Thymus (tissue), 11 donors: Measurements from ENCODE around the gene HARS1. TPM values are rescaled to one million over a fixed set of nuclear protein-coding genes. Genes with fewer than 3 reads are reported as not detected.
"Not testable (repeated sequence)": the region's sequence is repeated elsewhere in the genome, so short reads cannot be mapped to it uniquely, and the experiment has no call there.

Experiments used
- DNase-seq, 9 donors: peaks; one replicate each; pipeline ENCODE4 v3.0.0-alpha.2; 2013; ENCODE audit warnings: low spot score in 9 of 9, low read depth in 6 of 9, missing footprints in 1 of 9
- H3K27ac ChIP-seq, 2 donors: one replicate each; pipeline ENCODE4 v1.5.1; 2013; ENCODE audit warnings: control low read depth in 1 of 2, low read depth in 1 of 2, low read length in 1 of 2, mild to moderate bottlenecking in 1 of 2, moderate library complexity in 1 of 2
- H3K27me3 ChIP-seq, 2 donors: one replicate each; pipeline ENCODE4 v1.5.1; 2013; ENCODE audit warnings: low read length in 1 of 2; ENCODE audit not compliant: control insufficient read depth in 2 of 2, insufficient read depth in 1 of 2
- H3K36me3 ChIP-seq, 2 donors: one replicate each; pipeline ENCODE4 v1.5.1; 2013; ENCODE audit warnings: low read length in 1 of 2, mild to moderate bottlenecking in 1 of 2, moderate library complexity in 1 of 2; ENCODE audit not compliant: control insufficient read depth in 2 of 2, insufficient read depth in 2 of 2
- H3K4me1 ChIP-seq, 2 donors: one replicate each; pipeline ENCODE4 v1.5.1; 2013; ENCODE audit warnings: low read length in 2 of 2; ENCODE audit not compliant: control insufficient read depth in 2 of 2, insufficient read depth in 2 of 2
- H3K4me3 ChIP-seq, 2 donors: one replicate each; pipeline ENCODE4 v1.5.1; 2013; ENCODE audit warnings: low read length in 2 of 2, control low read depth in 1 of 2, mild to moderate bottlenecking in 1 of 2
- H3K9me3 ChIP-seq, 2 donors: one replicate each; pipeline ENCODE4 v1.5.1; 2013; ENCODE audit warnings: low read length in 1 of 2, mild to moderate bottlenecking in 1 of 2; ENCODE audit not compliant: control insufficient read depth in 2 of 2, insufficient read depth in 1 of 2
- WGBS: extraction: QIAGEN DNeasy Blood & Tissue Kit; methylation state at CpG from one replicate; pipeline ENCODE4 v1.1.7; 2013; 5-methylcytosine and 5-hydroxymethylcytosine counted together
- polyA plus RNA-seq: library from polyadenylated mRNA; stranded (reverse); fragments of 200-250 nt; gene quantifications from one replicate; pipeline ENCODE4 v1.2.3, GENCODE V29; 2013
- total RNA-seq: library from RNA; stranded (reverse); fragments of 120-200 nt; gene quantifications from one replicate; pipeline ENCODE4 v1.2.4, GENCODE V29; 2013
- donor health status: healthy.

The HARS1 gene
- total and polyA plus RNA-seq, 2 donors: 45.4 to 58.8 TPM

GRCh38 chr5:140632366-140633020, 58.7 kb downstream of the HARS1 start:
- H3K27me3 ChIP-seq: peaks cover 26 to 54% of the 10 kb centered on the region in 2 donors
- peaks cover 0 to 2% of the 10 kb centered on the region in 2 donors for H3K9me3 ChIP-seq
- 3% methylated on average over 51 of the region's 51 CpGs for WGBS
- peak overlapping the region; percentile 29 to 55 for H3K4me3 ChIP-seq
- H3K27ac ChIP-seq: peak overlapping the region in 1 of 2 donors; percentile 13
- DNase-seq: peak in 3 of 9 donors; percentile 18 to 46 (median 35)
- no peaks in the 10 kb centered on the region for H3K36me3 ChIP-seq
- peaks cover 11 to 17% of the 10 kb centered on the region in 2 donors for H3K4me1 ChIP-seq

GRCh38 chr5:140631831-140632365, 59.3 kb downstream of the HARS1 start:
- Histone ChIP-seq H3K27me3 (peaks cover 26 to 53% of the 10 kb centered on the region in 2 donors), H3K4me1 (peaks cover 11 to 17% of the 10 kb centered on the region in 2 donors), H3K4me3 (peak overlapping the region; percentile 29 to 55), H3K27ac (peak overlapping the region in 1 of 2 donors; percentile 42), H3K36me3 (no peaks in the 10 kb centered on the region), H3K9me3 (peaks cover 0 to 2% of the 10 kb centered on the region in 2 donors)
- 10% methylated on average over 36 of the region's 36 CpGs for WGBS
- peak in 3 of 9 donors; percentile 11 to 61 (median 26) for DNase-seq

- Histone ChIP-seq H3K4me3 (no peak overlapping the region), H3K27me3 (peaks cover 26 to 51% of the 10 kb centered on the region in 2 donors), H3K9me3 (peaks cover 0 to 2% of the 10 kb centered on the region in 2 donors), H3K36me3 (no peaks in the 10 kb centered on the region), H3K27ac (no peak overlapping the region), H3K4me1 (peaks cover 11 to 17% of the 10 kb centered on the region in 2 donors)
- WGBS: 96% methylated on average over 4 of the region's 4 CpGs
- no peak for DNase-seq
Observed at GRCh38 chr5:140631036-140631417, 60.1 kb downstream of the HARS1 start.

GRCh38 chr5:140630292-140631035, 60.7 kb downstream of the HARS1 start:
- Histone ChIP-seq H3K36me3 (no peaks in the 10 kb centered on the region), H3K4me3 (no peak overlapping the region), H3K9me3 (peaks cover 0 to 2% of the 10 kb centered on the region in 2 donors), H3K27ac (no peak overlapping the region), H3K27me3 (peaks cover 26 to 51% of the 10 kb centered on the region in 2 donors), H3K4me1 (peaks cover 11 to 17% of the 10 kb centered on the region in 2 donors)
- no peak for DNase-seq
- 88% methylated on average over 2 of the region's 2 CpGs for WGBS

GRCh38 chr5:140628711-140629110, 62.5 kb downstream of the HARS1 start:
- Histone ChIP-seq H3K9me3 (peaks cover 0 to 2% of the 10 kb centered on the region in 2 donors), H3K4me1 (peaks cover 11 to 17% of the 10 kb centered on the region in 2 donors), H3K27ac (no peak overlapping the region), H3K27me3 (peaks cover 23 to 45% of the 10 kb centered on the region in 2 donors), H3K36me3 (no peaks in the 10 kb centered on the region), H3K4me3 (no peak overlapping the region)
- DNase-seq: no peak
- WGBS: 84% methylated on average over 1 of the region's 1 CpG

GRCh38 chr5:140627972-140628371, 63.2 kb downstream of the HARS1 start:
- Histone ChIP-seq H3K4me1 (peaks cover 11 to 14% of the 10 kb centered on the region in 2 donors), H3K27me3 (peaks cover 17 to 38% of the 10 kb centered on the region in 2 donors), H3K4me3 (no peak overlapping the region), H3K27ac (no peak overlapping the region), H3K36me3 (no peaks in the 10 kb centered on the region), H3K9me3 (peaks cover 0 to 2% of the 10 kb centered on the region in 2 donors)
- 98% methylated on average over 6 of the region's 6 CpGs for WGBS
- DNase-seq: no peak

GRCh38 chr5:140624886-140625285, 66.3 kb downstream of the HARS1 start:
- H3K36me3 ChIP-seq, DNase-seq, H3K4me3 ChIP-seq, H3K27ac ChIP-seq, H3K9me3 ChIP-seq, H3K4me1 ChIP-seq: not testable (repeated sequence)
- peaks cover 0 to 12% of the 10 kb centered on the region in 2 donors for H3K27me3 ChIP-seq
- 95% methylated on average over 10 of the region's 10 CpGs for WGBS
